SK-N-SH treated with all-trans-retinoic acid at 6 μM for 48 hours (cell line): ENCODE measurements around the gene NDFIP1.

Source experiments
- ATAC-seq: fragments of 200-7000 bp; cut with Tn5 transposase; 3 replicates; pipeline ENCODE4 v1.9.1; 2020; ENCODE audit warnings: mild to moderate bottlenecking, moderate library complexity
- ARNTL ChIP-seq: fragments of 450-650 bp; formaldehyde crosslinking; IDR thresholded peaks from 2 replicates; pipeline ENCODE4 v1.5.0; 2020; ENCODE audit warnings: low read depth, mild to moderate bottlenecking, moderate library complexity, borderline replicate concordance
- BACH2 ChIP-seq: fragments of 250-450 bp; sonication (Bioruptor Pico); IDR thresholded peaks from 2 replicates; pipeline ENCODE4 v1.9.0; 2021; ENCODE audit warnings: mild to moderate bottlenecking, borderline replicate concordance
- CSDC2 ChIP-seq: fragments of 250-450 bp; sonication (Bioruptor Pico); IDR thresholded peaks from 2 replicates; pipeline ENCODE4 v1.5.0; 2020; ENCODE audit warnings: mild to moderate bottlenecking, moderate library complexity
- CSRNP3 ChIP-seq: fragments of 250-450 bp; sonication (Bioruptor Pico); IDR thresholded peaks from 2 replicates; pipeline ENCODE4 v1.5.1; 2021; ENCODE audit warnings: mild to moderate bottlenecking, moderate library complexity
- ESRRG ChIP-seq: fragments of 250-450 bp; sonication (Bioruptor Pico); IDR thresholded peaks from 2 replicates; pipeline ENCODE4 v1.6.1; 2021; ENCODE audit warnings: mild to moderate bottlenecking
- GLIS3 ChIP-seq: fragments of 250-450 bp; sonication (Bioruptor Pico); IDR thresholded peaks from 2 replicates; pipeline ENCODE4 v1.5.0; 2020; ENCODE audit warnings: mild to moderate bottlenecking, moderate library complexity
- OSR1 ChIP-seq: fragments of 250-450 bp; sonication (Bioruptor Pico); IDR thresholded peaks from 2 replicates; pipeline ENCODE4 v1.8.0; 2022; ENCODE audit warnings: moderate library complexity, mild to moderate bottlenecking, inconsistent platforms
- PATZ1 ChIP-seq: fragments of 250-450 bp; sonication (Bioruptor Pico); IDR thresholded peaks from 2 replicates; pipeline ENCODE4 v1.8.0; 2020; ENCODE audit warnings: mild to moderate bottlenecking, moderate library complexity, borderline replicate concordance
- POU6F1 ChIP-seq: fragments of 250-450 bp; sonication (Bioruptor Pico); IDR thresholded peaks from 2 replicates; pipeline ENCODE4 v1.8.0; 2021; ENCODE audit warnings: low read depth, mild to moderate bottlenecking, moderate library complexity, borderline replicate concordance
- RARB ChIP-seq: fragments of 250-450 bp; sonication (Bioruptor Pico); IDR thresholded peaks from 2 replicates; pipeline ENCODE4 v1.8.0; 2021; ENCODE audit warnings: mild to moderate bottlenecking, moderate library complexity
- SNAI2 ChIP-seq: fragments of 250-450 bp; sonication (Bioruptor Pico); IDR thresholded peaks from 2 replicates; pipeline ENCODE4 v1.5.0; 2020; ENCODE audit warnings: mild to moderate bottlenecking, moderate library complexity
- TCF4 ChIP-seq: fragments of 250-450 bp; sonication (Bioruptor Pico); IDR thresholded peaks from 2 replicates; pipeline ENCODE4 v1.8.0; 2021; ENCODE audit warnings: mild to moderate bottlenecking, moderate library complexity, borderline replicate concordance
- TOX ChIP-seq: fragments of 250-450 bp; sonication (Bioruptor Pico); IDR thresholded peaks from 2 replicates; pipeline ENCODE4 v1.8.0; 2021; ENCODE audit warnings: mild to moderate bottlenecking, moderate library complexity, borderline replicate concordance
- ZC3H10 ChIP-seq: fragments of 250-450 bp; sonication (Bioruptor Pico); IDR thresholded peaks from 2 replicates; pipeline ENCODE4 v1.5.1; 2021; ENCODE audit warnings: mild to moderate bottlenecking, moderate library complexity
- ZFP3 ChIP-seq: fragments of 250-450 bp; sonication (Bioruptor Pico); IDR thresholded peaks from 2 replicates; pipeline ENCODE4 v1.5.0; 2020; ENCODE audit warnings: mild to moderate bottlenecking, moderate library complexity
- ZFP30 ChIP-seq: fragments of 450-650 bp; formaldehyde crosslinking; IDR thresholded peaks from 2 replicates; pipeline ENCODE4 v1.5.0; 2022; ENCODE audit warnings: mild to moderate bottlenecking, moderate library complexity
- ZNF565 ChIP-seq: fragments of 450-650 bp; formaldehyde crosslinking; conservative IDR thresholded peaks from 2 replicates; pipeline ENCODE4 v1.5.0; 2020; ENCODE audit warnings: low read depth, mild to moderate bottlenecking, moderate library complexity
- ZNF70 ChIP-seq: fragments of 450-650 bp; formaldehyde crosslinking; IDR thresholded peaks from 2 replicates; pipeline ENCODE4 v1.5.0; 2020; ENCODE audit warnings: mild to moderate bottlenecking, moderate library complexity
- ZNF8 ChIP-seq: fragments of 450-650 bp; formaldehyde crosslinking; IDR thresholded peaks from 2 replicates; pipeline ENCODE4 v1.5.0; 2020; ENCODE audit warnings: mild to moderate bottlenecking, moderate library complexity

NDFIP1 gene

GRCh38 chr5:142131394-142131793, 22.8 kb downstream of the NDFIP1 start (continued):
- TF ChIP-seq POU6F1 (CRISPR knock-in tag): no peak

- no peak for ATAC-seq
- TF ChIP-seq PATZ1 (no peak), OSR1 (CRISPR knock-in tag) (no peak), ESRRG (no peak), ZC3H10 (no peak), ARNTL (CRISPR knock-in tag) (no peak), SNAI2 (no peak), TOX (CRISPR knock-in tag) (no peak), ZFP3 (CRISPR knock-in tag) (no peak), ZFP30 (CRISPR knock-in tag) (no peak), POU6F1 (CRISPR knock-in tag) (no peak)
Measured at GRCh38 chr5:142132916-142133315, 24.3 kb downstream of the NDFIP1 start.

GRCh38 chr5:142133330-142134206, 25.0 kb downstream of the NDFIP1 start:
- TF ChIP-seq PATZ1 (no peak), ZNF70 (CRISPR knock-in tag) (no peak), GLIS3 (CRISPR knock-in tag) (no peak), POU6F1 (CRISPR knock-in tag) (no peak), SNAI2 (no peak), OSR1 (CRISPR knock-in tag) (no peak), TCF4 (no peak), ZNF565 (CRISPR knock-in tag) (no peak), ARNTL (CRISPR knock-in tag) (no peak)
- TF ChIP-seq, all 23 proteins: peak for 0
- ATAC-seq: no peak

GRCh38 chr5:142134331-142135010, 25.9 kb downstream of the NDFIP1 start:
- no peak for TF ChIP-seq CSRNP3 (CRISPR knock-in tag)
- TF ChIP-seq ZFP30 (CRISPR knock-in tag): no peak
- no peak for TF ChIP-seq POU6F1 (CRISPR knock-in tag)
- TF ChIP-seq ZNF8: no peak
- TF ChIP-seq RARB (CRISPR knock-in tag): no peak
- no peak for TF ChIP-seq ARNTL (CRISPR knock-in tag)
- no peak for TF ChIP-seq ZC3H10
- no peak for TF ChIP-seq ZNF70 (CRISPR knock-in tag)
- TF ChIP-seq CSDC2 (CRISPR knock-in tag): no peak
- no peak for TF ChIP-seq SNAI2
- no peak for TF ChIP-seq ZNF565 (CRISPR knock-in tag)
- TF ChIP-seq TOX (CRISPR knock-in tag): no peak
- no peak for TF ChIP-seq BACH2
- TF ChIP-seq GLIS3 (CRISPR knock-in tag): no peak
- TF ChIP-seq ZFP3 (CRISPR knock-in tag): no peak
- ATAC-seq: no peak
